Cardiac muscle cell (in vitro differentiated cells and primary cell): Measurements from ENCODE around the gene DGKG. TPM values are rescaled to one million over a fixed set of nuclear protein-coding genes. Genes with fewer than 3 reads are reported as not detected.

ENCODE experiments used
- DNase-seq, 2 donors: peaks; one replicate each; pipeline versions ENCODE4 v3.0.0 to v3.0.0-alpha.2; 2010 to 2017; ENCODE audit warnings: low read depth in 1 of 2, low spot score in 1 of 2
- H3K27ac ChIP-seq: fragments of 200-600 bp; sonication (generic); 2 replicates; pipeline ENCODE4 v1.5.1; 2016
- H3K27me3 ChIP-seq: fragments of 200-600 bp; sonication (generic); 2 replicates; pipeline ENCODE4 v1.6.0; 2016; ENCODE audit warnings: control low read depth
- H3K36me3 ChIP-seq: fragments of 200-600 bp; sonication (generic); 2 replicates; pipeline ENCODE4 v1.5.1; 2016; ENCODE audit warnings: control low read depth
- H3K4me1 ChIP-seq: fragments of 200-600 bp; sonication (generic); 2 replicates; pipeline ENCODE4 v1.8.1; 2017; ENCODE audit warnings: low read depth, mild to moderate bottlenecking, mixed run types
- H3K4me3 ChIP-seq: fragments of 200-600 bp; sonication (generic); 2 replicates; pipeline ENCODE4 v1.5.1; 2016; ENCODE audit warnings: mild to moderate bottlenecking
- H3K9me3 ChIP-seq: fragments of 200-600 bp; sonication (generic); 2 replicates; pipeline ENCODE4 v1.5.1; 2017; ENCODE audit warnings: low read depth, mild to moderate bottlenecking, control low read depth
- CTCF ChIP-seq: IDR thresholded peaks from 2 replicates; pipeline ENCODE4 v1.5.1; 2012; ENCODE audit warnings: low read depth, mild to moderate bottlenecking, low read length
- polyA plus RNA-seq: library from polyadenylated mRNA; unstranded; fragments of >200 nt; fragmentation: Nextera tagmentation; extraction: Ambion mirVana; gene quantifications from 2 replicates; pipeline ENCODE4 v1.2.1, GENCODE V29; 2016
- total RNA-seq: library from RNA; depleted of rRNA; stranded (reverse); fragments of >200 nt; gene quantifications from 2 replicates; pipeline ENCODE4 v1.2.3, GENCODE V29; 2016

DGKG gene
- total and polyA plus RNA-seq, 2 experiments from 2014 or later: 0.15 TPM; not detected in 1

- Histone ChIP-seq H3K4me1 (peaks cover 25% of the 10 kb centered on the region), H3K9me3 (no peaks in the 10 kb centered on the region), H3K27me3 (no peaks in the 10 kb centered on the region), H3K27ac (no peak overlapping the region), H3K36me3 (no peaks in the 10 kb centered on the region), H3K4me3 (no peak overlapping the region)
- no peak for TF ChIP-seq CTCF
- no peak for DNase-seq
Observed at GRCh38 chr3:186213946-186214345, 148.1 kb downstream of the DGKG start.

DNA sequence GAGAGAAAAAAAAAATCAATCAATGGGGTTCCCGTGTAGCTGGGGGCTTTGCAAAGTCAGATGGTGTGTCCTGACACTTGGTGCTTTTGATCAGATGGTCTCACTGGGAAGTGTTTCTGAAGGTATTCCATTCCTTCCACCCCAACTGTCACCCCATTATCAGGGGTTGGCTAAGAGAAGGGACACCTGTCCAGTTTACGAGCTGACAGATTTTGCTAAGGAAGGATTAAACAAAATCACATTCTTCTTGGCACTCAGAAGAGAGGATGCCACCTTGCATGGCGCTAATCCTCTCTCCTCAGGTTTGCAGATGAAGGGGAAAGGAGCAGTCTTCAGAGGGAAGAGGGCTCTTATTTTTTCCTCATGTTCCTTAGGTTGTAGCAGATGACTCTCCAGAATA, 149.4 kb downstream of the DGKG start:
- Histone ChIP-seq H3K4me1 (peaks cover 21% of the 10 kb centered on the region), H3K27me3 (no peaks in the 10 kb centered on the region), H3K4me3 (no peak overlapping the region), H3K27ac (no peak overlapping the region), H3K9me3 (no peaks in the 10 kb centered on the region), H3K36me3 (no peaks in the 10 kb centered on the region)
- no peak for DNase-seq
- TF ChIP-seq CTCF: no peak

DNA sequence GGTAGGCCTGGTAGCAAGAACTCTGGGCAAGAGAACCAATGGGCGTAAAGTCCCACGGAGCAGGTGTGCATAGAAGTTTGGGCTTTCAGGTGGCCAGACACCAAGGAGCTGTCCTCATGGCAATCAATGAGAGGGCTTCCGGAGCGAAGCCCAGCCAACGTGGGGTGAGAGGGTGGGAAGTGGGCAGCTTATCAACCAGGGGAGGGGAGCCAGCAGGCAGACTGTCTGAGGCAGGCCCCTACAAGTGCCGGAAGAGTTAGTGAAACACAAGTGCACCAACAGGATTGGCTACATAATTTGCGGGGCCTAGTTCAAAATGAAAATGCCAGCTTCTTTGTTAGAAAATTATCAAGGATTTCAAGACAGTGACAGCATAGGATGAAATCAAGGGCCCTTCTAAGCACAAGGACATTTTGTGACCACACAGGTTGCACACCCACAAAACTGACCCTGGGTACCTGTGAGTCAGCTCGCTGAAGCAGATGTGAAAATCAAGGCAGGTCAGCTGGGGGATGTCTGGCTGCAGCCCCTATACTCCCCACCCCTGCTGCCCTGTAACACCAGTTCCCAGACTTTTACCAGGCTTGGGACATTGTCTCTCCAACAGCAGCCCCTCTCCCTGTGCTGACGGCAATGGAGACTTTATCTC, 151.1 kb downstream of the DGKG start:
- no peak for DNase-seq
- Histone ChIP-seq H3K36me3 (no peaks in the 10 kb centered on the region), H3K27ac (no peak overlapping the region), H3K27me3 (no peaks in the 10 kb centered on the region), H3K4me1 (peaks cover 16% of the 10 kb centered on the region), H3K4me3 (no peak overlapping the region), H3K9me3 (no peaks in the 10 kb centered on the region)
- no peak for TF ChIP-seq CTCF

- H3K4me1 ChIP-seq: peaks cover 16% of the 10 kb centered on the region
- H3K27me3 ChIP-seq: no peaks in the 10 kb centered on the region
- H3K4me3 ChIP-seq: no peak overlapping the region
- peak in 1 of 2 donors; percentile 79 for DNase-seq
- H3K27ac ChIP-seq: no peak overlapping the region
- H3K36me3 ChIP-seq: no peaks in the 10 kb centered on the region
- TF ChIP-seq CTCF: no peak
- no peaks in the 10 kb centered on the region for H3K9me3 ChIP-seq
Observed at GRCh38 chr3:186209810-186210752, 152.0 kb downstream of the DGKG start.

DNA sequence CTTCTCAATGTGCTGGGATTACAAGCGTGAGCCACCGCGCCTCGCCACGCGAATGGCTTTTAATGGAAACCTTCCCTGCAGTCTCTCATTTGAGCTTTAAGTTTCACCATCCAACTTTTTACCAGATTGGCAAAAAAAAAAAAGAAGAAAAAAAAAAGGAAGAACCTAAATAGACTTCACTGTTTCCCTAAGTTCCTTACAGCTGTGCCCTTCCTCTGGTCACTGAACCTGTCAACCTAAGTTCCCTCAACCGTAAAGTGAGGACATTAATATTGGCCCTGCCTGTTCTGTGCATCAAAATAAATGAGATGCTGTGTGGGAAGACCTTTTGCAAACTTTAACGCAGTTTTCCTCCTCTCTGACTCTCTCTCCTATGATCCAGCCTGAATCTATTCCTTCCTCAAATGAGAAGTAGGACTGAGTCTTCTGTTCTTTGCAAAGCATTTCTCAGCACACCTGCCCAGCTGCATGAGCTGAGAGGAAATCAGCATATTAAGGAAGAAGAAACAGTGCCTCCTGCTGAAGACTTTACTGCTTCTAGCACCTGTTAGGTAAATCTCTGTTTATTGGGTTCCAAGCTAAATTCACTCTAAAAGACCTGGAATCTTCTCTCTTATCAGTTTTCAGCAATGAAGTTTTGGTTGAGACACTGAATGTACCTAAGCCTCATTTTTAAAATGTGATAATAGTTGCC, 153.6 kb downstream of the DGKG start:
- H3K4me1 ChIP-seq: peaks cover 9% of the 10 kb centered on the region

More for the DNA sequence above, 153.6 kb downstream of the DGKG start:
- Histone ChIP-seq H3K9me3 (no peaks in the 10 kb centered on the region), H3K4me3 (no peak overlapping the region), H3K36me3 (no peaks in the 10 kb centered on the region), H3K27ac (no peak overlapping the region), H3K27me3 (no peaks in the 10 kb centered on the region)
- no peak for TF ChIP-seq CTCF
- no peak for DNase-seq
